Effector CD4-positive, alpha-beta T cell (primary cell): ENCODE data around the gene PRKD2.

ENCODE experiments used
- DNase-seq: peaks from one replicate; pipeline ENCODE4 v3.0.0-alpha.2; 2020

The PRKD2 gene

GRCh38 chr19:46741447-46741846 is 24.5 kb upstream of the PRKD2 start:
- DNase-seq = no peak

- no peak for DNase-seq
Measured at GRCh38 chr19:46739290-46739771, 22.4 kb upstream of the PRKD2 start.

- DNase-seq = no peak
Measured at GRCh38 chr19:46737761-46738171, 20.9 kb upstream of the PRKD2 start.

- DNase-seq = no peak
Measured at GRCh38 chr19:46737298-46737654, 20.4 kb upstream of the PRKD2 start.

GRCh38 chr19:46736531-46737297 is 19.8 kb upstream of the PRKD2 start:
- DNase-seq = no peak

- no peak for DNase-seq
Measured at GRCh38 chr19:46733690-46734292, 16.9 kb upstream of the PRKD2 start.

GRCh38 chr19:46732966-46733689 is 16.2 kb upstream of the PRKD2 start:
- no peak for DNase-seq

- no peak for DNase-seq
Measured at GRCh38 chr19:46732172-46732938, 15.4 kb upstream of the PRKD2 start.

- DNase-seq = no peak
Measured at GRCh38 chr19:46731584-46731983, 14.7 kb upstream of the PRKD2 start.

GRCh38 chr19:46731007-46731501 is 14.1 kb upstream of the PRKD2 start:
- no peak for DNase-seq

- DNase-seq = no peak
Measured at GRCh38 chr19:46730595-46730994, 13.7 kb upstream of the PRKD2 start.

GRCh38 chr19:46730187-46730586 is 13.3 kb upstream of the PRKD2 start:
- no peak for DNase-seq

GRCh38 chr19:46729696-46730095 is 12.8 kb upstream of the PRKD2 start:
- DNase-seq = no peak

- peak; percentile 83 for DNase-seq
Measured at GRCh38 chr19:46728693-46729339, 11.9 kb upstream of the PRKD2 start.

- DNase-seq = no peak
Measured at GRCh38 chr19:46728208-46728607, 11.3 kb upstream of the PRKD2 start.

GRCh38 chr19:46727757-46728156 is 10.8 kb upstream of the PRKD2 start:
- DNase-seq = no peak

GRCh38 chr19:46726971-46727501 is 10.1 kb upstream of the PRKD2 start:
- DNase-seq = no peak

GRCh38 chr19:46726551-46726950 is 9.6 kb upstream of the PRKD2 start:
- DNase-seq = no peak

GRCh38 chr19:46725859-46726393 is 9.0 kb upstream of the PRKD2 start:
- no peak for DNase-seq

- DNase-seq = no peak
Measured at GRCh38 chr19:46725036-46725820, 8.3 kb upstream of the PRKD2 start.

GRCh38 chr19:46724468-46724867 is 7.6 kb upstream of the PRKD2 start:
- DNase-seq = no peak
